PC-9 (cell line): ENCODE measurements around the gene PLEKHM1.
"Not testable (repeated sequence)": the region's sequence is repeated elsewhere in the genome, so short reads cannot be mapped to it uniquely, and the experiment has no call there.

Experiments
- CTCF ChIP-seq: fragments of 200-600 bp; sonication (generic); conservative IDR thresholded peaks from 2 replicates; pipeline ENCODE4 v1.6.1; 2017; ENCODE audit warnings: mixed run types, antibody characterized with exemption, mild to moderate bottlenecking, moderate library complexity
- EZH2 ChIP-seq: fragments of 200-600 bp; sonication (generic); IDR thresholded peaks from 2 replicates; pipeline ENCODE4 v1.8.0; 2017; ENCODE audit warnings: antibody characterized with exemption, low read depth

GRCh38 chr17:45475436-45475835, 15.1 kb downstream of the PLEKHM1 start:
- TF ChIP-seq EZH2, CTCF: not testable (repeated sequence)
